Epithelial cell of alveolus of lung (primary cell): ENCODE data around the gene ONECUT1. TPM values are rescaled to one million over a fixed set of nuclear protein-coding genes. Genes with fewer than 3 reads are reported as not detected.

Experiments used
- total RNA-seq: library from RNA; depleted of rRNA; stranded (reverse); fragments of >200 nt; gene quantifications from 2 replicates; pipeline ENCODE4 v1.2.1, GENCODE V29; 2015

ONECUT1 gene
- total RNA-seq = not detected in 2 replicates

DNA sequence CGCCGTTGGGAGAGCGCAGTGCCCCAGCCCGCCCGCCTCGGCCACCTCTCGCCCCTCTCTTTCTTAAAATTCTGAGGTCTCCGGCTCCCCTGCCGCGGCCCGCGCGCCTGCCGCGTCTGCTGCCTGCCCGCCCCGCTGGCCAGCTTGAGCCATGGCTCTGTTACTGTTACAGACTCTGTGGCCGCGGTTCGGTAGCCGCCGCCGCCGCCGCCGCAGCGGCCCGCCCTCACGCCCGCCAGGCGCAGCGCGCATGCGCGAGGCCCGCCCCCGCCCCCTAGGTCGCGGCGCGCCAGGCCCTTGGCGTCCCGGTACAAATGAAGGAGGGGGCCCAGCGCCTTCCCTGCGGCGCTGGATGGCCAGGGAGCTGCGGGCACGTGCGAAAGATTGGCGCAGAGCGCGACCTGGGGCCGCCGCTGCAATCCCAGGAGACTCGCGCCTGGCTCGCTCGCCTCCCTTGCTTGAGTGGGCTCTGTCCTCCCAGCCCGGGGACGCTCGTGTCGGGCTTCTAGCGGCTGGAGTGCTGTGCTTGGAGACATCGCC is at the start of gene ONECUT1:
ONECUT1 (minus strand) TSS at position 168 of the 540 bp plus-strand sequence. CDS start 452 bp downstream, outside the sequence.

Other genes starting within 250 kb of the ONECUT1 start
- 83.3 and 94.1 TPM in 2 replicates for gene ARPP19, start 221.3 kb downstream of the ONECUT1 start, total RNA-seq
- 10.3 and 17.5 TPM in 2 replicates for gene ATOSA, start 110.9 kb downstream of the ONECUT1 start, total RNA-seq